A375 (cell line): ENCODE data around the gene SMPX. TPM values are rescaled to one million over a fixed set of nuclear protein-coding genes. Genes with fewer than 3 reads are reported as not detected.

Source experiments
- total RNA-seq: library from RNA; depleted of rRNA; stranded (reverse); fragments of >200 nt; shearing (Covaris generic); gene quantifications from 2 replicates; pipeline ENCODE4 v1.2.3, GENCODE V29; 2014; rRNA removed

Gene SMPX
- 0.72 and 2.3 TPM in 2 replicates for total RNA-seq

DNA sequence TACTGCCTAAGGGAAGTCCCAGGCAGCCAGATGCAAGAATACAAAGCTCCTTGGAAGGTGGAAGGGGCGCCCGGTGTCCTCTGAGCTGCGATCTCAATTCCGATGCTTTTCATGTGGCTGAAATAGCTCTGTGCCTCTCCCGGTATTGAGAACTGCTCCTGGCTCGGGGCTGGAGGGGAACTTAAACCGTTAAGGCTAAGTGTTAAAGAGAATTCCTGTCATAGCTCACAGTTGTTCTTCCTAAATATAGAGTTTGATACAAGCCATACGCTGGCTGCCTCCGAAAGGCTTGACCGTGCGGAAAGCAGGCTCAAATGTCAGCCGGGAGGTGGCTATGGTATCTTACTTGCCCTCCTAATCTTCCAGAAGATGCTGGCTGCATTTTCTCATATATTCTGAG is at the start of gene SMPX:
SMPX (minus strand) TSS at position 157 of the 400 bp plus-strand sequence. CDS start 3,826 bp downstream, outside the sequence.

DNA sequence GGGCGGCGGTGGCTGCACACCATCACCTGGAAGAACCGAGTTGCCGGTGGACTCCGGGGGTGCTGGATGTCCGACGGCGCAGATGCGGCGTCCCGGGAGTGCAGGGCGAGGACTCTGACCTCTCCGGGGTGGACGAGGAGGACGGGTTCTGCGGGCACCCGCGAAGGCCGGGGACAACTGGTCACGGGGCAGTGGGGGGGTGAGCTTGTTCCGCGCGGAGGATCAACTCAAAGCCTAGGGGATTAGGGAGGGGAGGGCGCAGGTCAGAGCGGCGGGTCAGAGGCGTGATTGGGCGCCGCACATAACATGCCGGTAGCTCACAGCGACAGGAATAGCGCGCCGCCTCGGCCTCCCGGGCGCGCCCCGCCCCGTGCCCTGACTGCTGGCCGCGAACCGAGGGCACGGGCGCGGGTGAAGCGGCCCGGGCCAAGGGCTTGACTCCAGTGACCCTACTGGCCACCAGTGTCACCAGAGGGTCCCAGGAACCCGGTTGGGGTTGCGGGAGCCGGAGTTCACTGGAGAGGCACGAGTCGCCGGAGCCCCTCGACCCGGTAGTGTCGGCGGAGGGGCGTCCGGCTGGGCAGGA is 99.7 kb downstream of the SMPX start, which contains the start of gene KLHL34:
KLHL34 (minus strand) TSS at position 179 of the 586 bp plus-strand sequence. CDS start 542 bp downstream, outside the sequence.

Other genes starting within 250 kb of the SMPX start
- not detected in 2 replicates for gene KLHL34, start 99.8 kb downstream of the SMPX start, total RNA-seq
- gene MBTPS2, start 81.5 kb upstream of the SMPX start, total RNA-seq, result 7.6 and 8.4 TPM in 2 replicates
- 2.3 and 2.5 TPM in 2 replicates for gene YY2, start 97.9 kb upstream of the SMPX start, total RNA-seq
- 234 and 259 TPM in 2 replicates for gene SMS, start 182.6 kb upstream of the SMPX start, total RNA-seq